Epithelial cell of prostate (primary cell): Measurements from ENCODE around the gene NMNAT2.
"Not testable (repeated sequence)": the region's sequence is repeated elsewhere in the genome, so short reads cannot be mapped to it uniquely, and the experiment has no call there.

Source experiments
- DNase-seq: peaks from one replicate; pipeline ENCODE4 v3.0.0-alpha.2; 2011; ENCODE audit warnings: low read depth, low spot score
- H3K27ac ChIP-seq: fragments of 450-650 bp; 2 replicates; pipeline ENCODE4 v1.5.1; 2017; ENCODE audit warnings: mild to moderate bottlenecking

NMNAT2 gene

GRCh38 chr1:183423541-183423940 is 5.4 kb upstream of the NMNAT2 start:
- no peak for DNase-seq
- no peak overlapping the region for H3K27ac ChIP-seq

- no peak for DNase-seq
- H3K27ac ChIP-seq: no peak overlapping the region
These were observed 1.2 kb upstream of the NMNAT2 start for GRCh38 chr1:183419399-183419798.

GRCh38 chr1:183418696-183419095 is 516 bp upstream of the NMNAT2 start:
- no peak for DNase-seq
- no peak overlapping the region for H3K27ac ChIP-seq

- no peak for DNase-seq
- no peak overlapping the region for H3K27ac ChIP-seq
These were observed 1.1 kb downstream of the NMNAT2 start for GRCh38 chr1:183416850-183417771.

GRCh38 chr1:183414365-183414764 is 3.8 kb downstream of the NMNAT2 start:
- no peak overlapping the region for H3K27ac ChIP-seq
- DNase-seq: no peak

GRCh38 chr1:183411091-183411490 is 7.1 kb downstream of the NMNAT2 start:
- no peak overlapping the region for H3K27ac ChIP-seq
- no peak for DNase-seq

GRCh38 chr1:183407961-183408360 is 10.2 kb downstream of the NMNAT2 start:
- no peak for DNase-seq
- H3K27ac ChIP-seq: no peak overlapping the region

GRCh38 chr1:183407474-183407873 is 10.7 kb downstream of the NMNAT2 start:
- no peak for DNase-seq
- H3K27ac ChIP-seq: no peak overlapping the region

- no peak overlapping the region for H3K27ac ChIP-seq
- no peak for DNase-seq
These were observed 13.7 kb downstream of the NMNAT2 start for GRCh38 chr1:183404476-183404875.

GRCh38 chr1:183403498-183403897 is 14.7 kb downstream of the NMNAT2 start:
- H3K27ac ChIP-seq: no peak overlapping the region
- DNase-seq: no peak

- H3K27ac ChIP-seq, DNase-seq: not testable (repeated sequence)
These were observed 16.6 kb downstream of the NMNAT2 start for GRCh38 chr1:183401565-183401964.

- H3K27ac ChIP-seq: no peak overlapping the region
These were observed 23.7 kb downstream of the NMNAT2 start for GRCh38 chr1:183394435-183394834.

GRCh38 chr1:183391863-183392262 is 26.3 kb downstream of the NMNAT2 start:
- H3K27ac ChIP-seq: no peak overlapping the region
- no peak for DNase-seq

More at GRCh38 chr1:183394435-183394834, 23.7 kb downstream of the NMNAT2 start:
- DNase-seq: no peak

- H3K27ac ChIP-seq: no peak overlapping the region
- no peak for DNase-seq
These were observed 27.6 kb downstream of the NMNAT2 start for GRCh38 chr1:183390561-183390960.

- no peak overlapping the region for H3K27ac ChIP-seq
These were observed 29.4 kb downstream of the NMNAT2 start for GRCh38 chr1:183388735-183389134.

GRCh38 chr1:183385340-183386144 is 32.6 kb downstream of the NMNAT2 start:
- DNase-seq: no peak
- H3K27ac ChIP-seq: no peak overlapping the region

More at GRCh38 chr1:183388735-183389134, 29.4 kb downstream of the NMNAT2 start:
- no peak for DNase-seq

- DNase-seq: no peak
- no peak overlapping the region for H3K27ac ChIP-seq
These were observed 38.2 kb downstream of the NMNAT2 start for GRCh38 chr1:183379951-183380350.

GRCh38 chr1:183375381-183375780 is 42.8 kb downstream of the NMNAT2 start:
- DNase-seq: no peak
- no peak overlapping the region for H3K27ac ChIP-seq

- no peak overlapping the region for H3K27ac ChIP-seq
These were observed 43.4 kb downstream of the NMNAT2 start for GRCh38 chr1:183374825-183375224.

GRCh38 chr1:183372586-183373230 is 45.5 kb downstream of the NMNAT2 start:
- no peak overlapping the region for H3K27ac ChIP-seq
- no peak for DNase-seq

More at GRCh38 chr1:183374825-183375224, 43.4 kb downstream of the NMNAT2 start:
- no peak for DNase-seq
